HG02870 (cell line): ENCODE measurements around the gene CMBL.

Source experiments
- ATAC-seq: cut with Tn5 transposase; IDR thresholded peaks from one replicate; pipeline ENCODE4 v1.9.1; 2021; ENCODE audit warnings: mild to moderate bottlenecking, moderate library complexity; ENCODE audit not compliant: unreplicated experiment

The CMBL gene

DNA sequence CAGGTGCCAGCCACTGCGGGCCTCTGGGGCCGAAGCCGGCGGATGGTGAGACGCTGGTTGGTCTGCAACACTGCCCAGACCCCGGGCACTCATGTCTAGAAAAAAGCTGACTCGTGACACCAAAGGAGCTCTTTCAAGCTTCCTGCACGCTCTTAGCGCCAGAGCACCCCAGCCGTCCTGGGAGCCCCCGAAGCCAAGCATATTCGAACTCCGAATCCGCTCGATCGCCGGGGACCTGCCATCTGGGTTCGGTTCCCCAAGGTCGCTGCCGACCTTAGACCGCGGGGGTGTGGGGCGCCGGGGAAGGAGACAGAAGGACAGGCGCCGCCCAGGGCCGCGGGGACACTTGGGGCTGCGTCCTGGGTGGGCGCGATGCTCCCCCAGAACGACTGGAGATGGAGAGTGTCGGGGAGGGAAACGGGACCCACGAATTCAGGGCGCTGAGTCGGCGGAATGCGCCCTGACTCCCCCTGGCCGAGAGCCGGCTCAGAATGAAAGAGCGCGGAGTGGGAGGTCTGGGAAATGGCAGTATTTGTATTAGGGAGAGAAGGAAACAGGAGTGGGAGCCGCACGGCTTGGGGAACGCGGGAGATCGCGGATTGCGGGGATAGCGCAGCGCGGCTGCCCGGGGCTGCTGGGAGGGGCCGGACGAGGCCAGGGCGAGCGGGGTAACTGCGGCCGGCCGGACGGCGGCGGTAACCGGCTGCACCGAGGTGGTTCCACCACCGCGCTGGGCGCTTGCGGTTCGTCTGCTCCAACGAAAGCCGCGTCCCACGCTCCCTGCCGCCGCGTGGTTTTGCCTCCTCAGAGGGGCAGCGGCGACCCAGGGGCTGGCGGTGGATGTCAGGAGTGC, 25.7 kb upstream of the CMBL start:
- no peak for ATAC-seq

DNA sequence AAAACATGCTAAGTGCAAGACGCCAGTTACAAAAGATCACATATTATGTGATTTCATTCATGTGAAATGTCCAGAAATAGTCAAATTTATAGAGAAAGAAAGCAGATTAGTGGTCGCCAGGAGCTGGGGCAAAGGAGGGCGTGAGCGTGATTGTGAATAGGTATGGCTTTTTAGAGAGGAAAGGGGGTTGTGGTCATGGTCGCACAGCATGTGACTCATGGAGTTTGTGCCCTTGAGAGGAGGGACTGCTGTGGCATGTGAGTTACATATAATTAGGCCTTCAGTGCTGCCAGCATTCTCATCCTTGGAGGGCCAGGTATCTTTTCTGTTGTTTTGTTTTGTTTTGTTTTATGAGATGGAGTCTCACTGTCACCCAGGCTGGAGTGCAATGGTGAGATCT, 24.6 kb upstream of the CMBL start:
- no peak for ATAC-seq

DNA sequence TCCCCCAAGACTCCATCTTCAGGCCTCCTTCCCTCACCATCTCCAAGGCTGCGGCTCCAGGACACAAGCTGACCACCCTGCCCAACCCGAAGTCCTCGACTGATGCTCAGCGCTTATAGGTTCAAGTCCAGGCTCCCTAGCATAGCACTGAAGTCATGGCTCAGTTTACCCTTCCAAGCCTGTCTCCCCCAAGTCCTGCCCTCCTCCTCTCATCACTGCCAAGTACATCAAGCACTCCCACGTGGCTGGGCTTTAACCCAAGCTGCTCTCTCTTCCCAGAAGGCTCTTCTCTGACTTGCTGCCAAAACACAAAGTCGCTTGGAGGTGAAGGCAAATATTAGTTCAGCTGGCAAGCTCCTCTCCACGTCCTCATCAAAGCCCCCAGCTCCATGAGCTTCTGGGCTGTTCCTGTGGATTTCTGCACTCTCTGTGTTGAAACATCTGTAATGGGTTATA, 23.7 kb upstream of the CMBL start:
- no peak for ATAC-seq

DNA sequence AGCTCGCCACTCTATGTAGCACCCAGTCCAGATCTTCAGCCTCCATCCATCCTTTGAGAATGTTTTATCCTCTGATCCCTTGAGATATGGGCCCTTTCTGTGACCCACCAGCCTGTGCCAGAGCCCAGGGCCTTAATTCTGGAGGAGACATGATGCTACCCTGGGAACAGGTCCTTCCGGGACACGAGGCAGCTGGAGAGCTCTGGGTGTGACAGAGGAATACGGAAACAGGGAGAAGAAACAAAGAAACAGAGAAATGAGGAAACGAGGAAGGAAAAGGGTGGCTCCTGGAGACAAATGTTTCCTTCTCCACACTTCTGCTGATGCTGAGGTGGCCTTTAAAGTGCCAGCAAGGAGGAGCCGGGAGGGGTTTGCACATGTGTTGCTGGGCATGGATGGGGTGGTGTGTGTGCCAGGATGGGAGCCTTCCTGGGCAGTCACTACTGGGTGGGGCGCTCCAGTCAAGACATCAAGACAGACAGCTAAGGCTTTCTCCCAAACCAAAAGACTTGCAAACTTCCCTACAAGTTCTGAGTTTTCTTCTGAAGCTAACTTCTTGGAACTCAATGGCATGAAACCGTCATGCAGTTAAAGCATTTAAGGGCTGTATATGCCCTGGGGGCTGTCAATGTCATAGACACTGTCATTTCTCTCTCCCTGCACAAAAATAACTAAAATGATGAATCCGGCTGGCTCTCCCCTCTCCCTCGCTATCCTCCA, 23.0 kb upstream of the CMBL start:
- no peak for ATAC-seq

DNA sequence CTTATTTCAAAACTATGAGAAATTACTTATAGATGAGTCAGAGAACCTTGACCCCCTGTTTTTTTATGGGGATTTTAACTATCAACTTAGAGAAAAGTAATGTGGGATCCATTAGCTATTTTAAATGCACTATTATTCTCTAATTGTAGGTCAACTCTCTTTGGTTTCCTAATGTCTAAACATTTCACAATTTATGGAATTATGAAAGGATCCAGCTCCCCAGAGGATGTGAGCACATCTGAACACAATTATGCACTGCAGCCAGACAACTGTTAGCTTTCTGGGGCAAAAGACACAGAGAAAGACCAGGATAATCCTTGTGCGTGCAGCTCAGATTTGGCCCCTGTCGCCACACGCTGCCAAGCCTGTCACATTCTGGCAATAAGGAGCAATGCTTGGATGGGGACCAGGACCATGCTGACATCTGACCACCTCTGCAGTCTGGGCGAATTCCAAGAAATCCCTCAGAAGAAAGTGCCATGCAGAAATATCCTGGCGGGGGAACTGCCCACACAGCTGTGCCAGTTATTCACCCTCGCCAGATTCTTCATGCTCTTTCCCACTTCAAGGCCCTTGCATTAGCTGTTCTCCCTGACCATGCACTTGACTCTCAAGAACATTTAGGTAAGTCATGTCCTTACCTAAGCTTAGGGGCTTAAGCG, 22.2 kb upstream of the CMBL start:
- no peak for ATAC-seq

DNA sequence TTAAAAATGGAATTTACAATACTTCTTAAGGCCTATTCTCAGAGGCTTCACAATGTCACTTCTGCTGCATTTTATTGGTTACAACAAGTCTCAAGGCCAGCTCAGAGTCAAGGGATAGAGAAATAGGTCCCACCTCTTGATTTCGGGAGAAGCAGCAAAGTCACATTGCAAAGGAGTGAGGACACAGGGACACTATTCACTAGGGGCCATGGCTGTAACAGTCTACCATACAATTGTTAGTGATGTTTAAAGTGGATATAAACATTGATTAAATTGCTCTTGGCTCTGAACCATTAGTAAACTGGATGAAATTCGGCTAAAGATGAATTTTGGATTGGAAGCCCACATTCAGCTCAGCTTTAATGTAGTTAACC, 21.7 kb upstream of the CMBL start:
- ATAC-seq: no peak

DNA sequence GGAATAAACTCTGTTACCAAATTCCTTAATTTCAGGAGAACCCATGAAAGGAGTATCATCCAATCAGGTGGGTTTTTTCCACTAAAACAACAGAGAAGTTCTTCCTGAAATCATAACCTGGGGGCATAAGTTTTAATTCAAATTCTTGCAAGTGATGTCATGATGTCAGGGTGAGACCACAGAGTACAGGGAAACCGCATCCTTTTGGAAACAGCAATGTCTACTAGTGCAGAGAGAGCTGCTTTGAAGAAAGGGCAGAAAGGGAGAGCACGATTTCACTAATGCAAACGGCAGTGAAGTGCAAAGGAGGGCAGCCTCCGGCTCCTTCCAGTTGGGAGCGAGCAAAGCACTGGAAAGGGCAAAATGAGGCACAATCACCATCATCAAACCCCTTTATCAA, 20.6 kb upstream of the CMBL start:
- no peak for ATAC-seq

DNA sequence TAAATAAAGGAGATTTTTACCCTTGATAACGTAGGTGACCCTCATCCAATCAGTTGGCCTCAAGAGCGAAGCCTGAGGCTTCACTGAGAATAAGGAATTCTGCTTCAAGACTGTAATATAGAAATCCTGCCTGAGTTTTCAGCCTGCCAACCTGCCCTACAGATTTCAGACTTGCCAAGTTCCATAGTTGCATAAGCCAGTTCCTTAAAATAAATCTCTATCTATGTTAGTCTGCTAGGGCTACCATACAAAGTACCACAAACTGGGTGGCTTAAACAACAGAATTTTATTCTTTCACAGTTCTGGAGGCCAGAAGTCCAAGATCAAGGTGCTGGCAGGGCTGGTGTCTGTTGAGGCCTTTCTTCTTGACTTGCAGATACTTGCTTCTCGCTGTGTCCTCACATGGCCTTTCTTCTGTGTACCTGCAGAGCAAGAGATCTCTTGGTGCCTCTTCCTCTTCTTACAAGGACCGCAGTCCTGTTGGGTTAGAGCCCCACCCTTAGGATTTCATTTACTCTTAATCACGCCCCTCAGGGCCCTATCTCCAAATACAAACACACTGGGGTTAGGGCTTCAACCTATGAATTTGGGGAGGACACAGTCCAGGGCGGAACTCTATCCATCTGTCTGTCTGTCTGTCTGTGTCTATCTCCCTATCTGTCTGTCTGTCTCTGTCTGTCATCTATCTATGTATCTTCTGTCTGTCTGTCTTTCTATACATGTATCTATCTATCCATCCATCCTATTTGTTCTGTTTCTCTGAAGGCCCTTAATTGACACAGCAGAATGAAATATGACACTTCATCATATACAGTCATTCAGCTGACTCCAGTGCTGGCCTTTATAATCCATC, 17.0 kb upstream of the CMBL start:
- no peak for ATAC-seq

DNA sequence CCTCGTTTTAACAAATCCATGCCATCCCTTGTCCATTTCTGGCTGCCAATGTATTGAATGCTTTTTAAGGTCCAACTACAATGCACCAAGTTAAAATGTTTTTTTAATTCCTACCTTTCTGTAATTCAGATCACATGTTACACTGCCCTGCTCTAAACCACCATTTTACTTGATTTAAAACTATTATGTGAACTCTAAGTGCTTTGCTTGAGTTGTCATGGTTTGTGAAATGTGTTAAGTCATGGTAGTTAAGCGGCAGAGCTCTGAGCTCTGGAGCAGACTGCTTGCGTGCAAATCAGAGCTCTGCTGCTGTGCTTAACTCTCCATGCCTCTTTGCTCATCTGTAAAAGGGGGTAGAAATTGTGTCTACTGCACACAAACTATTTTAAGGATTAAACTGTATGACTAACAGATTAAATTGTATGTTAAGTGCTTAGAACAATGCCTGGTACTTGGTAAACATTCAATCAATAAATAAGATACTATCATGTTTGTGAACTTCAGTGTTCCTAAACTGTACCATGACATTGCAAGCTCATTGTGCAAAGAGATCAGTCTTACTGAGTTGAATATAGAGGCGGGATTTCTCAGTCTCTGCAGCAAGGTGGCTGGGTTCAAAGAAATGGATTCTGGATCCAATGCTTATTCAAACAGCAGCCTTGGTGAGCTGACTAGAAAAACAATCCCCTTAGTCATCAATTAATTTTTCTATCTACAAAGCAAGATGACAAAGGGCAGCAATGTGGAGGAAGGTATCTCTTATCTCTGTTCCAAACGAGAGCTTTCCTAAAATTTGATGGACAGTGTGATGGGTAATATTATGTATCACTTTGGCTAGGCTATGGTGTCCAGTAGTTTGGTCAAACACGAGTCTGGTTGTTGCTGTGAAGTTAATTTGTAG, 16.1 kb upstream of the CMBL start:
- ATAC-seq: no peak

DNA sequence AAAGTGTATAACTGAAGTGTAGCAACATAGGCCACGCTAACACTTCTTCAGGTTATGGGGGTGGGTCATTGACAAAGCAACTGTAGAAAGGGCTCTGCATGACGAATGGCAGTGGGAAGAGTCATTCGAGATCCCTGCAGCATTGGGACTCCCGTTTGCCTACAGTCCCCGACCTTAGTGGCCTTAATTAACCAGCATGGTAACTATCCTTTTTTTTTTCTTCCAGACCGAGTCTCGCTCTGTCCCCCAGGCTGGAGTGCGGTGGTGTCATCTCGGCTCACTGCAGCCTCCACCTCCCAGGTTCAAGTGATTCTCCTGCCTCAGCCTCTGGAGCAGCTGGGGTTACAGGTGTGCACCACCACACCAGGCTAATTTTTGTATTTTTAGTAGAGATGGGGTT, 14.2 kb upstream of the CMBL start:
- no peak for ATAC-seq

DNA sequence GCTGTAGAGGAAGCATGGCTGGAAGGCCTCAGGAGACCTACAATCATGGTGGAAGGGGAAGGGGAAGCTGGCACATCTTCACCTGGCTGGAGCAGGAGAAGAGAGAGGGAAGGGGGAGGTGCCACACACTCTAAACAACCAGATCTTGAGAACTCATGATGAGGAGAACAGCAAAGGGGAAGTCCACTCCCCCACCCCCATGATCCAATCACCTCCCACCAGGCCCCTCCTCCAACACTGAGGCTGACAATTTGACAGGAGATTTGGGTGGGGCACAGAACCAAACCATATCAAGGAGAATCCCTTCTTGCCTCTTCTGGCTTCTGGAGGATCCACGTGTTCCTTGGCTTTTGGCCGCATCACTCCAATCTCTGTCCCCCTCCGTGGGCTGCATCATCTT, 13.1 kb upstream of the CMBL start:
- ATAC-seq: no peak

DNA sequence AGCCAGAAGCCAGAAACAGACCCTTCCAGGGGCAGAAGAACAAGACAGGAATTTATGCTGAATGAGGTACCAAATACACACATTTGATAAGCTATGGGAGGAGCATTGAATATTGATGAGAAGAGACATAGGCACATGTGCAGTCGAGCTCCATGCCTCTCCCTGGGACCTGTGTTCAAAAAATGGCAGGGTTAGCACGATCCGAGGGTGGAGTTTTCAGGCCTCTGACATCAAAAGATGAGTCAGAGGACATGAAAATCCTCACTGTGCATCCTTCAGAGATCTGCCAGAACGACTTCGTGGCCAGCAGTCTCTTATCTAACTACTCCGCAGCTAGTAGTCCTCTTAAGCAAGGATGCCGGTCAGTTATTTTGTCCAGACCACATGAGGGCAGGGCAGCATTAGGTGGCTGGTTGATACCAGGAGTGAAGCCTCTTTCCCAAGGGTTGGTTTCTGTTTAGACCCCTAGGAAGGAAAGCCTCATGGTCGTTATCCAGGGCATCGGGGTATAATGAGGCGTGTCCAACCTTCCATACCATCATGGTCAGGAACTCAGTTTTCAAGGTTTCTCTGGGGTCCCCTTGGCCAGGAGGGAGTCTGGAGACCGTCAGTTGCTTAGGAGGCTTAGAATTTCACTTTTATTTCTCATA, 11.6 kb upstream of the CMBL start:
- no peak for ATAC-seq

DNA sequence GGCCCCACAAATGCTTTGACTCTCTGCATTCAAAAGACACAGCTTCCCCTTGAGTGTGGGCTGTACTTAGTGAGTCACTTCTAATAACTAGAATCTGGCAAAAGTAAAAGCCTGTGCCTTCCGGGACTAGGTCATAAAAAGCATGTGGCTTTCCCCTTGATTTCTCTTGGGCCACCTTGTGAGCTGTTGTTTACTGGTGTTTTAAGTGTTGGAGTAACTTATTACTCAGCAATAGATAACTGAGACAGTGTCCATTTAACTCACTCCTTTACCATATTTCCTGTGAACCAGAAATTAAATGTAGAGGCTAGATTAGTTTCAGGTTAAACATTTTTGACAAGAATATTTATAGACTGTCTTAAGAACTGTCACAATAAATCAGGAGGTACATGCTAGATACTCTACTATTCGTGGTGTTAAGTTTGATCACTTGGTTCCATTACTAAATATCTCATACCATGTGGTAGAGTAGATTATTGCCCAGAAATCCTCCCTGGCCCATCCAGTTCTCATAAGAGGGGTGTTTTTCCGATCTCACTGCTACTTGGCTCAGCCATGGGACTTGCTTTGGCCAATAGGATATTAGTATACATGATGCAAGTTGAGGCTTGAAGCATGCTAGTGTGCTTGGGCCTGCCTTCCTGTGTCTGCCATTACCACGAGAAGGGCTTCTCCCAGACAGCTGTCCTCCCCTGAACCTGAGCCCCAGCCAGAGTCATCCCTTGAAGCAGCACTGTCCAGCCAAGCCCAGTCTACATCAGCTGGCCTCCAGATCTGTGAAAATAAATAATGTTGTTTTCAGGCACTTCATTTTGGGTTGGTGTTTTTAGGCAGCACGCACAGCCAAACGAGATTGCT, 10.4 kb upstream of the CMBL start:
- ATAC-seq: peak; percentile 89

DNA sequence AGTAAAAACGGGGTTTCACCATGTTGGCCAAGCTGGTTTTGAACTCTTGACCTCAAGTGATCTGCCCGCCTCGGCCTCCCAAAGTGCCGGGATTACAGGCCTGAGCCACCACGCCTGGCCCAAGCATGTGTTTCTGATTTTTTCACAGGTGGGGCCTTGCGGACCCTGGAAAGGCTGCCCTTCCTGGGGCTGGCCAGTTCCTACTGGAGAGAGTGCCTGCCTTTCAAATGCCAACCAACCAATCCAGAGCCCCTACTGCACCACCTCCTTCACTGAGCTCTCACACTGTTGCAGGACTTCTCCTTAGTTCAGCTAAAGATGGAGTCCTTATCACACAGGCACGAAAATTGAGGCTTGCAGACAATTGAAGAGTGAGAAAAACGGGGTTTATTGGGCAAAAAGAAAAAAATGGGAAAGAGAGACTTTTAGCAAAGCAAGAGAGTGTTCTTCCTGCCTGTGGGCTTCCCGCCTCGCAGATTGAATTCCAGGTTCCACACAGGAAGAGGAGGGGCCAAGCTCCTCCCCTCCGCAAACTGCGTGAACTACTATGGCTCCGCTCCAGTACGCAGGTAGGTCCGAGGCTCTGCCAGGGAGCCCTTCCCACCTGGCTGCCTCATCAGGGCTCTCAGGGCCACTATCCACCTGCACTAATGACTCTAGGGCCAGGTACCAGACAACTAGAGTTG, 8.3 kb upstream of the CMBL start:
- no peak for ATAC-seq

DNA sequence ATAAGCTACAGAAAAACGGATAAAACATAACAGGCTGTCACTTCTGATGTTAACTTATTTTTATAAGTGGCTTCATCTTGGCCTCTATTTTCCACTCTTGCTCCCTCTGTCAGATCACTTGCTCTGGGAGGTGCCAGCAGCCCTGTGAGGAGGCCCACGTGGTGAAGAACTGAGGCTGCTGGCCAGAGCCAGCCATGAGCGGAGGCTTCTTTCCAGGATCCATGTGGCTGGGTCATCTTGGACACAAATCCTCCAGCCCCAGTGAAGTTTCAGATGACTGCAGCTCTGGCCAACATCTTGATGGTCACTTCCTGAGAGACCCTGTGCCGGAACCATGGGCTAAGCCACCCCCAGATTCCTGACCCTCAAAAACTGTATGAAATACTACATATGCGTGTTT, 7.5 kb upstream of the CMBL start:
- no peak for ATAC-seq

DNA sequence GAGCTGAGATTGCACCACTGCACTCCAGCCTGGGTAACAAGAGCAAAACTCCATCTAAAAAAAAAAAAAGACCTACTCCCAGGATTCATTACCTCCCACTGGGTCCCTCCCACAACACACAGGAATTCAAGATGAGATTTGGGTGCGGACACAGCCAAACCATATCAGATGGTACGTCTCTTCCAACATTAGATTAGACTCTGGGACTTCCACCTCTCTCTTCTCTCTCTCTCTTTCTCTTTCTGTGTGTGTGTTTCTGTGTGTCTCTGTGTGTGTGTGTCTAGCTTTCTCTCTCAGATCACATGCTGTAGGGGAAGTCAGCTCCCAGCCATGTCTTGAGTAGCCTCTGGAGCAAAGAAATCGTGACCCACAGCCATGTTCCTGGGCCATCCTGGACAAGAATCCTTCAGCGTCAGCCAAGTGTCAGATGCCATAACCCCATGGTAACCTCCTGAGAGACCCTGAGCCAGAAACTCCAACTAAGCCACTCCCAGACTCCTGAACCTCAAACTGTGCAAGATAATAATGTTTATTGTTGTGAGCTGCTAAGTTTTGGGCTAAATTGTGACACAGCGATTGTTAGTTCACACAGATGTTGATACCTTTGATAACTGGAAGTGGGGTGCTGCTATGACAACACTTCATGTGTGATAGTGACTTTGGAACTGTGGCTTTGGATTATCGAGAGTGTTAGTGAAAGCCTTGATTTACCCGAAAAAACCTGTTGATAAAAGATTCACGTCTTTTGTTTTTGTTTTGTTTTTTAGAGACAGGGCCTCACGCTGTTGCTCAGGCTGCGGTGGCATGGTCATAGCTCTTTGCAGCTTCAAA, 4.1 kb upstream of the CMBL start:
- no peak for ATAC-seq
